HG03460 (cell line): ENCODE data around the gene H2AZ2.
"Not testable (repeated sequence)": the region's sequence is repeated elsewhere in the genome, so short reads cannot be mapped to it uniquely, and the experiment has no call there.

Source experiments
- ATAC-seq: cut with Tn5 transposase; IDR thresholded peaks from one replicate; pipeline ENCODE4 v1.9.1; 2021; ENCODE audit not compliant: unreplicated experiment

The H2AZ2 gene

GRCh38 chr7:44787762-44788161, 60.1 kb downstream of the H2AZ2 start:
- no peak for ATAC-seq

GRCh38 chr7:44787041-44787440, 60.8 kb downstream of the H2AZ2 start:
- ATAC-seq: no peak

GRCh38 chr7:44785218-44785617, 62.7 kb downstream of the H2AZ2 start:
- ATAC-seq: not testable (repeated sequence)

- ATAC-seq: no peak
Measured at GRCh38 chr7:44784364-44784763, 63.5 kb downstream of the H2AZ2 start.

GRCh38 chr7:44783407-44783806, 64.5 kb downstream of the H2AZ2 start:
- no peak for ATAC-seq

- ATAC-seq: no peak
Measured at GRCh38 chr7:44782460-44782859, 65.4 kb downstream of the H2AZ2 start.
